H1 (cell line): ENCODE results near the gene TTLL5. TPM values are rescaled to one million over a fixed set of nuclear protein-coding genes. Genes with fewer than 3 reads are reported as not detected.

Experiments used
- TEAD4 ChIP-seq: IDR thresholded peaks from 2 replicates; pipeline ENCODE4 v1.6.1; 2012; ENCODE audit warnings: low read depth, low read length, inconsistent platforms, mixed read lengths
- polyA plus RNA-seq, 7 experiments: library from polyadenylated mRNA; depleted of rRNA in 3 of 7; stranded (reverse) in 5 of 7; unstranded in 2 of 7; fragments of >200 nt in 5 of 7; fragments of 200-250 nt in 2 of 7; gene quantifications; 1 replicate in 5 of 7; 2 replicates in 1 of 7; 4 replicates in 1 of 7; pipeline versions ENCODE4 v1.2.1 to v1.2.3, GENCODE V29; 2011 to 2013; ENCODE audit warnings: missing spikeins in 2 of 7, mixed read lengths in 2 of 7
- total RNA-seq: library from RNA; stranded (reverse); fragmentation: NEBNext Ultra II Directional; extraction: Animal tissue kit (Norgen Biotek cat#: 25700); gene quantifications from 2 replicates; pipeline ENCODE4 v1.2.1, GENCODE V29; 2021

Gene TTLL5
- total and polyA plus RNA-seq, 2 of the 8 experiments (the other 6 are each of a cell fraction or from before 2014, with no cell fraction given), result 16.1 to 45.9 TPM

DNA sequence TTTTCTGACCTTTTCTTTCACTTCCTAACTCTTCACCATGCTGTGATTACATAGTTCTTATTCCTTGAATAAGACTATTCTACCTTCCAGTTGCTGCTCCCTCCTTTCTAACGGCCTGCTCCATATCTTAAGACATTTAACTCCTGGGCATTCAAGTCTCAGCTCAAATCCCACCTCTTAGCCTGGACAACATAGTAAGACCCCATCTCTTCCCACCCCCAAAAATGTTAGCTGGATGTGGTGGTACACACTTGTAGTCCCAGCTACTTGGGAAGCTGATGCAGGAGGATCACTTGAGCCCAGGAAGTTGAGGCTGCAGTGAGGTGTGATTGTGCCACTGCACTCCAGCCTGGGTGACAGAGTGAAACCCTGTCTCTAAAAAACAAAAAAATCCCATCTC is 11.3 kb upstream of the TTLL5 start (continued):
- TF ChIP-seq TEAD4, result no peak
